ENCODE measurements around the gene NEBL.
"Not testable (repeated sequence)": the region's sequence is repeated elsewhere in the genome, so short reads cannot be mapped to it uniquely, and the experiment has no call there.

GRCh38 chr10:20939414-20939813 is 42.3 kb upstream of the NEBL start:
- not testable (repeated sequence) for TF ChIP-seq CTCF (IDR thresholded peaks at IDR 0.05 in 2 of 3, conservative IDR thresholded peaks at IDR 0.05 in 1 of 3; ENCODE audit: borderline replicate concordance in 1 of 3, insufficient read depth in 1 of 3, low read depth in 2 of 3, low read length in 2 of 3); SP1 (IDR thresholded peaks at IDR 0.05; ENCODE audit: low read depth); POLR2A (IDR thresholded peaks at IDR 0.05; ENCODE audit: borderline replicate concordance, extremely low read depth, insufficient read depth, insufficient read length); ZNF274 (IDR thresholded peaks at IDR 0.05; ENCODE audit: low read depth, low read length); POLR2AphosphoS5 (IDR thresholded peaks at IDR 0.05; ENCODE audit: low read depth, low read length); CEBPB (IDR thresholded peaks at IDR 0.05; ENCODE audit: low read depth); YY1 (IDR thresholded peaks at IDR 0.05; ENCODE audit: extremely low read depth, insufficient replicate concordance, low read depth, low read length); CBX3 (IDR thresholded peaks at IDR 0.05; ENCODE audit: low read depth); EZH2phosphoT487 (IDR thresholded peaks at IDR 0.05; ENCODE audit: borderline replicate concordance); REST (IDR thresholded peaks at IDR 0.05; ENCODE audit: low read depth); SIN3A (IDR thresholded peaks at IDR 0.05; ENCODE audit: low read depth)

All from HCT116 (cell line).